HEK293 (cell line): Measurements from ENCODE around the gene ZFHX2.

ENCODE experiments used
- ATF2 ChIP-seq: fragments of 450-650 bp; formaldehyde crosslinking; IDR thresholded peaks from 2 replicates; pipeline ENCODE4 v1.5.1; 2016; ENCODE audit warnings: missing biosample characterization, missing genetic modification characterization, low read depth
- CTCF ChIP-seq: fragments of 450-650 bp; formaldehyde crosslinking; IDR thresholded peaks from 2 replicates; pipeline ENCODE4 v1.5.1; 2016; ENCODE audit warnings: missing biosample characterization, missing genetic modification characterization
- MZF1 ChIP-seq: fragments of 450-650 bp; formaldehyde crosslinking; IDR thresholded peaks from 2 replicates; pipeline ENCODE4 v1.5.1; 2017; ENCODE audit warnings: missing biosample characterization, missing genetic modification characterization, borderline replicate concordance
- ZBTB20 ChIP-seq: fragments of 450-650 bp; formaldehyde crosslinking; IDR thresholded peaks from 2 replicates; pipeline ENCODE4 v1.5.1; 2016; ENCODE audit warnings: missing biosample characterization, missing genetic modification characterization
- ZEB2 ChIP-seq: fragments of 450-650 bp; formaldehyde crosslinking; IDR thresholded peaks from 2 replicates; pipeline ENCODE4 v1.5.1; 2016; ENCODE audit warnings: missing biosample characterization, missing genetic modification characterization
- ZNF16 ChIP-seq: fragments of 450-650 bp; formaldehyde crosslinking; IDR thresholded peaks from 2 replicates; pipeline ENCODE4 v1.5.1; 2016; ENCODE audit warnings: low read depth, missing biosample characterization, missing genetic modification characterization
- ZNF324 ChIP-seq: fragments of 450-650 bp; formaldehyde crosslinking; IDR thresholded peaks from 2 replicates; pipeline ENCODE4 v1.5.1; 2016; ENCODE audit warnings: missing biosample characterization, missing genetic modification characterization
- ZNF513 ChIP-seq: fragments of 450-650 bp; IDR thresholded peaks from 2 replicates; pipeline ENCODE4 v1.5.1; 2018; ENCODE audit warnings: missing biosample characterization, missing genetic modification characterization
- ZNF561 ChIP-seq: fragments of 450-650 bp; IDR thresholded peaks from 2 replicates; pipeline ENCODE4 v1.5.1; 2018; ENCODE audit warnings: missing biosample characterization, missing genetic modification characterization, borderline replicate concordance
- ZNF747 ChIP-seq: fragments of 450-650 bp; formaldehyde crosslinking; IDR thresholded peaks from 2 replicates; pipeline ENCODE4 v1.5.1; 2016; ENCODE audit warnings: missing biosample characterization, missing genetic modification characterization

- no peak for TF ChIP-seq ATF2 (tag by site-specific recombination)
- no peak for TF ChIP-seq ZBTB20
- no peak for TF ChIP-seq MZF1 (tag by site-specific recombination)
- no peak for TF ChIP-seq ZNF747 (tag by site-specific recombination)
- no peak for TF ChIP-seq CTCF (tag by site-specific recombination)
- no peak for TF ChIP-seq ZNF324 (tag by site-specific recombination)
- no peak for TF ChIP-seq ZNF16 (tag by site-specific recombination)
- TF ChIP-seq ZNF561, result no peak
- TF ChIP-seq ZNF513 (tag by site-specific recombination), result no peak
- no peak for TF ChIP-seq ZEB2 (tag by site-specific recombination)
Observed at GRCh38 chr14:23600322-23600707, 48.8 kb upstream of the ZFHX2 start.
